Lower leg skin (tissue), 3 donors: Measurements from ENCODE around the gene ABL1.

Experiments used
- CTCF ChIP-seq, 3 donors: fragments of 450-650 bp; IDR thresholded peaks; one replicate each; pipeline ENCODE4 v1.5.1; 2016; ENCODE audit warnings: antibody characterized with exemption in 3 of 3, mild to moderate bottlenecking in 3 of 3, moderate library complexity in 2 of 3
- POLR2A ChIP-seq, 2 donors: fragments of 450-650 bp; IDR thresholded peaks; one replicate each; pipeline ENCODE4 v1.6.1; 2016 to 2017; ENCODE audit warnings: antibody characterized with exemption in 2 of 2, mild to moderate bottlenecking in 1 of 2, moderate library complexity in 1 of 2

DNA sequence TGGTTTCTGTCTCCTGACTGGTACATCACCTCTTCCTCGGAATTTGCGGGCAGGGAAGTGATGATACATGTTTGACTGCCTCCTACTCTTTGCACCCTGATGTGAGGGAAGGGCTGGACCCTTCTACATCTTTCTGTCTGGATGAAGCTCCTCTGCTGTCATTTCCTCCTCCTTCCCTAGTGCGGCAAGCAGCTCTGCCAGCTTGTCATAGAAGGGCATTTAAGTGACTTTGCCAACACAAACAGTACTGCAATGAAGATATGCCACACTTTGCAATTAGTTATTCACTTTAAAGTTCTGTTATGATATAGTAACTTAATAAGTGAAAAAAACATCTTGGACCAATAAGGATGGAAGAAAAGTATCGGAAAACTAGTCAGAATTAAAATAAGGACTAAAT, 48.5 kb upstream of the ABL1 start:
- TF ChIP-seq CTCF (IDR thresholded peaks at IDR 0.05) = no peak
- TF ChIP-seq POLR2A (IDR thresholded peaks at IDR 0.05) = no peak
